ENCODE data around the gene PPEF2. TPM values are rescaled to one million over a fixed set of nuclear protein-coding genes. Genes with fewer than 3 reads are reported as not detected.

PPEF2 gene, protein sequence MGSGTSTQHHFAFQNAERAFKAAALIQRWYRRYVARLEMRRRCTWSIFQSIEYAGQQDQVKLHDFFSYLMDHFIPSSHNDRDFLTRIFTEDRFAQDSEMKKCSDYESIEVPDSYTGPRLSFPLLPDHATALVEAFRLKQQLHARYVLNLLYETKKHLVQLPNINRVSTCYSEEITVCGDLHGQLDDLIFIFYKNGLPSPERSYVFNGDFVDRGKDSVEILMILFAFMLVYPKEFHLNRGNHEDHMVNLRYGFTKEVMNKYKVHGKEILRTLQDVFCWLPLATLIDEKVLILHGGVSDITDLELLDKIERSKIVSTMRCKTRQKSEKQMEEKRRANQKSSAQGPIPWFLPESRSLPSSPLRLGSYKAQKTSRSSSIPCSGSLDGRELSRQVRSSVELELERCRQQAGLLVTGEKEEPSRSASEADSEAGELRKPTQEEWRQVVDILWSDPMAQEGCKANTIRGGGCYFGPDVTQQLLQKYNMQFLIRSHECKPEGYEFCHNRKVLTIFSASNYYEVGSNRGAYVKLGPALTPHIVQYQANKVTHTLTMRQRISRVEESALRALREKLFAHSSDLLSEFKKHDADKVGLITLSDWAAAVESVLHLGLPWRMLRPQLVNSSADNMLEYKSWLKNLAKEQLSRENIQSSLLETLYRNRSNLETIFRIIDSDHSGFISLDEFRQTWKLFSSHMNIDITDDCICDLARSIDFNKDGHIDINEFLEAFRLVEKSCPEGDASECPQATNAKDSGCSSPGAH
- polyA plus RNA-seq (2012; ENCODE audit: insufficient read depth, insufficient read length, low read depth), result 0.17 TPM

- no peaks in the 10 kb centered on the region for H3K27me3 ChIP-seq
- H3K4me3 ChIP-seq (ENCODE audit: low read depth, low read length), result no peak within 1 kb of the TSS
- no peaks in the 10 kb centered on the region for H3K9me3 ChIP-seq
- TF ChIP-seq, protein P1, sequence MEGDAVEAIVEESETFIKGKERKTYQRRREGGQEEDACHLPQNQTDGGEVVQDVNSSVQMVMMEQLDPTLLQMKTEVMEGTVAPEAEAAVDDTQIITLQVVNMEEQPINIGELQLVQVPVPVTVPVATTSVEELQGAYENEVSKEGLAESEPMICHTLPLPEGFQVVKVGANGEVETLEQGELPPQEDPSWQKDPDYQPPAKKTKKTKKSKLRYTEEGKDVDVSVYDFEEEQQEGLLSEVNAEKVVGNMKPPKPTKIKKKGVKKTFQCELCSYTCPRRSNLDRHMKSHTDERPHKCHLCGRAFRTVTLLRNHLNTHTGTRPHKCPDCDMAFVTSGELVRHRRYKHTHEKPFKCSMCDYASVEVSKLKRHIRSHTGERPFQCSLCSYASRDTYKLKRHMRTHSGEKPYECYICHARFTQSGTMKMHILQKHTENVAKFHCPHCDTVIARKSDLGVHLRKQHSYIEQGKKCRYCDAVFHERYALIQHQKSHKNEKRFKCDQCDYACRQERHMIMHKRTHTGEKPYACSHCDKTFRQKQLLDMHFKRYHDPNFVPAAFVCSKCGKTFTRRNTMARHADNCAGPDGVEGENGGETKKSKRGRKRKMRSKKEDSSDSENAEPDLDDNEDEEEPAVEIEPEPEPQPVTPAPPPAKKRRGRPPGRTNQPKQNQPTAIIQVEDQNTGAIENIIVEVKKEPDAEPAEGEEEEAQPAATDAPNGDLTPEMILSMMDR (IDR thresholded peaks at IDR 0.05; ENCODE audit: low read depth, low read length), result no peak
- no peaks in the 10 kb centered on the region for H3K36me3 ChIP-seq
- no peaks in the 10 kb centered on the region for H3K4me1 ChIP-seq
- DNase-seq, result no peak
These were observed at the start of gene PPEF2 for GRCh38 chr4:75902352-75902751. Gene PPEF2 (minus strand): TSS chr4:75902452. CDS start chr4:75896325, 6,127 bp downstream.

GRCh38 chr4:75950213-75950815 is 48.1 kb upstream of the PPEF2 start:
- Histone ChIP-seq H3K4me1 (no peaks in the 10 kb centered on the region), H3K36me3 (peaks cover 78% of the 10 kb centered on the region), H3K9me3 (no peaks in the 10 kb centered on the region), H3K27me3 (no peaks in the 10 kb centered on the region), H3K4me3 (ENCODE audit: low read depth, low read length) (no peak overlapping the region)
- TF ChIP-seq, protein P1 (IDR thresholded peaks at IDR 0.05; ENCODE audit: low read depth, low read length), result no peak
- no peak for DNase-seq

DNA sequence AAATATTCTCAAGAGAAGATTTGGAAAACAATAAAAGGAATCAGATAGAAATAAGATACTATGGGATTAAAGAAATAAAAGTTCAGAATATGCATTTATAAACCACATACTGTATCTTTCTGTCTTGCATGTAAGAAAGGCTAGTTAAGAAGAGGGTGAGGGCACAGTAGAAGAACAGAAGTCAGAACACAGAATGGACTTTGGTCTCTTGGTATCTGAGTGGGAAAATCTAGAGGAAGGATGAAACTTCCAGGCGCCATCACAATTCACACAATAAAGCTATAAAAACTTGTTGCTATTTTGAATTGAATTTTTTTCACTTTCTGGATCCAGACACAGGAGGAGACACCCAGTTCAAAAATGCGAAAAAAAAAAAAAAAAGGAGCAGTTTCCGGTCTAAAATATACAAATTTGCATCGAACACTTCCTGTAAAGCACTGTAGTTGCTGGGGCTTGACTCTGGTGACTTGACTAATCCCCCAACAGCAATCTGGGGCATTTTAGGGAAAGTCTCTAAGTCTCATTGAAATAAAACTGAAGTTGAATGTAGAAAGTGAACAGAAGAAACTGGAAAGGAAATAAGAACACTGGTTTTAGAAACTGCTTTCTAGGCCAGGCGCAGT is 46.7 kb upstream of the PPEF2 start:
- Histone ChIP-seq H3K9me3 (no peaks in the 10 kb centered on the region), H3K4me3 (ENCODE audit: low read depth, low read length) (no peak overlapping the region), H3K36me3 (peaks cover 68% of the 10 kb centered on the region), H3K27me3 (no peaks in the 10 kb centered on the region), H3K4me1 (no peaks in the 10 kb centered on the region)
- DNase-seq, result no peak
- TF ChIP-seq, protein P1 (IDR thresholded peaks at IDR 0.05; ENCODE audit: low read depth, low read length), result no peak

DNA sequence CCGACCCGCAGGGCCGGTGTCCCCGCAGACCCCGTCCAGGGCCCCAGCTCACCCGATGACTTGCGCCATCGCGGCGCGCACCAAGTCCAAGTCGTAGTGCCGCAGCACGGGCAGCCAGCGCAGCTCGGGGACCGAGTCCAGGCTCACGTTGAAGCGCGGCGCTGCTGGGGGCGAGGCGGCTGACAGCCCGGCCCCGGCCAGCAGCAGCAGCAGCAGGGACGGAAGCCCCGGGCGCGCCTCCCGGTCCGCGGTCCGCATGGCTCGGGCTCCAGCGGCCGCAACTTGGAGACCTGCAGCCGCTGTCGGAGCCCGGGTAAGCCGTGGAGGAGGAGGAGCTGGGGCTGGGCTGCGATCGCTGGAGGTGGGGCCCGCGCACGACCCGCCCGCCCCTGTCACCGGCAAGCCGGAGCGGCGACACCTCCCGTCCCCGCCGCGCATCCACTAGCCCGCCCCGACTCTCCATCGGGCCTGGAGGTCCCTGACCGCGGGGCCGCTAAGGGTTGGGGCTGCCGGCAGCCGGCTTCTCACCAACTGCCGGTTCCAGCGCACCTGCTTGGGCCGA is 38.5 kb upstream of the PPEF2 start, which contains the start of gene NAAA:
Gene NAAA (minus strand): TSS at position 322 of the 562 bp plus-strand sequence. CDS start 64 bp downstream, at position 258.
- H3K9me3 ChIP-seq, result no peaks in the 10 kb centered on the region
- H3K4me3 ChIP-seq (ENCODE audit: low read depth, low read length), result peak within 1 kb of the TSS; percentile 83
- H3K27me3 ChIP-seq, result no peaks in the 10 kb centered on the region
- TF ChIP-seq, protein P1 (IDR thresholded peaks at IDR 0.05; ENCODE audit: low read depth, low read length), result peak; percentile 42
- H3K4me1 ChIP-seq, result no peaks in the 10 kb centered on the region
- DNase-seq, result peak; percentile 95
- no peaks in the 10 kb centered on the region for H3K36me3 ChIP-seq

- Histone ChIP-seq H3K27me3 (no peaks in the 10 kb centered on the region), H3K4me3 (ENCODE audit: low read depth, low read length) (peak overlapping the region; percentile 83), H3K4me1 (no peaks in the 10 kb centered on the region), H3K36me3 (no peaks in the 10 kb centered on the region; the same call in 1 of the 2 replicates), H3K9me3 (no peaks in the 10 kb centered on the region)
- DNase-seq, result peak; percentile 84
- TF ChIP-seq, protein P1 (IDR thresholded peaks at IDR 0.05; ENCODE audit: low read depth, low read length), result no peak
These were observed 37.8 kb upstream of the PPEF2 start for GRCh38 chr4:75939890-75940691.
